DOHH2 (cell line): Measurements from ENCODE around the gene NEK10.

ENCODE experiments used
- H3F3A ChIP-seq: fragments of 200-600 bp; sonication (generic), shearing (Covaris generic); 2 replicates; pipeline ENCODE4 v1.6.0; 2016; ENCODE audit warnings: antibody characterized with exemption, mild to moderate bottlenecking; ENCODE audit not compliant: control insufficient read depth, insufficient read depth
- H3K27ac ChIP-seq: fragments of 200-600 bp; sonication (generic); 2 replicates; pipeline ENCODE4 v1.5.1; 2014; ENCODE audit warnings: low read depth, mild to moderate bottlenecking, low read length, moderate library complexity
- H3K27me3 ChIP-seq: fragments of 200-600 bp; sonication (generic); 2 replicates; pipeline ENCODE4 v1.6.1; 2014; ENCODE audit warnings: mild to moderate bottlenecking, low read length, mixed read lengths; ENCODE audit not compliant: control insufficient read depth
- H3K36me3 ChIP-seq: fragments of 200-600 bp; sonication (generic); 2 replicates; pipeline ENCODE4 v1.6.1; 2014; ENCODE audit warnings: mild to moderate bottlenecking, low read length, moderate library complexity, mixed read lengths; ENCODE audit not compliant: control insufficient read depth
- H3K4me1 ChIP-seq: fragments of 200-600 bp; sonication (generic); 2 replicates; pipeline ENCODE4 v1.6.1; 2014; ENCODE audit warnings: mild to moderate bottlenecking, low read length, mixed read lengths; ENCODE audit not compliant: control insufficient read depth
- H3K4me2 ChIP-seq: fragments of 200-600 bp; sonication (generic); 2 replicates; pipeline ENCODE4 v1.6.0; 2014; ENCODE audit warnings: mild to moderate bottlenecking, low read length, moderate library complexity
- H3K4me3 ChIP-seq: fragments of 200-600 bp; sonication (generic); 2 replicates; pipeline ENCODE4 v1.5.1; 2014; ENCODE audit warnings: mild to moderate bottlenecking, low read length, mixed read lengths
- H3K79me2 ChIP-seq: fragments of 200-600 bp; sonication (generic); 2 replicates; pipeline ENCODE4 v1.6.1; 2014; ENCODE audit warnings: mild to moderate bottlenecking, low read length, mixed read lengths; ENCODE audit not compliant: control insufficient read depth
- H3K9me2 ChIP-seq: fragments of 200-600 bp; sonication (generic); replicated peaks from 2 replicates; pipeline ENCODE4 v1.6.1; 2014; ENCODE audit warnings: mild to moderate bottlenecking, low read length, mixed read lengths; ENCODE audit not compliant: control insufficient read depth
- H3K9me3 ChIP-seq: fragments of 200-600 bp; sonication (generic); 2 replicates; pipeline ENCODE4 v1.6.1; 2014; ENCODE audit warnings: antibody characterized with exemption, low read length, mixed read lengths; ENCODE audit not compliant: control insufficient read depth, insufficient read depth
- H4K20me1 ChIP-seq: fragments of 200-600 bp; sonication (generic); 2 replicates; pipeline ENCODE4 v1.6.0; 2014; ENCODE audit warnings: low read depth, mild to moderate bottlenecking, antibody characterized with exemption, low read length, moderate library complexity; ENCODE audit not compliant: control insufficient read depth, insufficient read depth
- EZH2phosphoT487 ChIP-seq: fragments of 200-600 bp; sonication (generic); IDR thresholded peaks from 2 replicates; pipeline ENCODE4 v1.6.1; 2017; ENCODE audit warnings: borderline replicate concordance, mild to moderate bottlenecking, antibody characterized with exemption, low read length, moderate library complexity, mixed read lengths
- TF ChIP-seq, protein P1 (sequence below): fragments of 200-600 bp; sonication (generic); IDR thresholded peaks from one replicate; pipeline ENCODE4 v1.5.1; 2014; ENCODE audit warnings: antibody characterized with exemption, mild to moderate bottlenecking, low read depth, low read length; ENCODE audit not compliant: poor library complexity, severe bottlenecking

The NEK10 gene

DNA sequence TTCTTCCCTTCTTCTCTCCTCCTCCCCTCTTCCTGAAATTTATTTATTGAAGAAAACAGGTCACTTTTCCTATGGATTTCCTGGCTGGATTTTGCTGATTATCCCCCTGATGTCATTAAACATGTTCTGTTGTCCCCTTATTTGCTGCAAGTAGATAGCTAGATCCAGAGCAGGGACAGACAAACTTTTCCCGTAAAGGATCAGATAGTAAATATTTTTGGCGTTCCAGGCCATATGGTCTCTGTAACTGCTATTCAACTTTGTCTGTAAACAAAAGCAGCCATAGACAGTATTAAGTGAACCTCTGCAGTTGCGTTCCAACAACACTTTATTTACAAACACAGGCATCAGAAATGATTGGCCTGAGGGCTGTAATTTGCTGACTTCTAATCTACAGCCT is 241.3 kb downstream of the NEK10 start:
- Histone ChIP-seq H3K79me2 (no peaks in the 10 kb centered on the region), H3K4me1 (no peaks in the 10 kb centered on the region), H3K27ac (no peak overlapping the region), H4K20me1 (no peaks in the 10 kb centered on the region), H3K4me3 (no peak overlapping the region), H3K4me2 (no peak overlapping the region), H3K27me3 (peaks cover 8% of the 10 kb centered on the region), H3K36me3 (no peaks in the 10 kb centered on the region), H3F3A (no peaks in the 10 kb centered on the region), H3K9me3 (no peaks in the 10 kb centered on the region), H3K9me2 (no peaks in the 10 kb centered on the region)
- TF ChIP-seq, protein P1, sequence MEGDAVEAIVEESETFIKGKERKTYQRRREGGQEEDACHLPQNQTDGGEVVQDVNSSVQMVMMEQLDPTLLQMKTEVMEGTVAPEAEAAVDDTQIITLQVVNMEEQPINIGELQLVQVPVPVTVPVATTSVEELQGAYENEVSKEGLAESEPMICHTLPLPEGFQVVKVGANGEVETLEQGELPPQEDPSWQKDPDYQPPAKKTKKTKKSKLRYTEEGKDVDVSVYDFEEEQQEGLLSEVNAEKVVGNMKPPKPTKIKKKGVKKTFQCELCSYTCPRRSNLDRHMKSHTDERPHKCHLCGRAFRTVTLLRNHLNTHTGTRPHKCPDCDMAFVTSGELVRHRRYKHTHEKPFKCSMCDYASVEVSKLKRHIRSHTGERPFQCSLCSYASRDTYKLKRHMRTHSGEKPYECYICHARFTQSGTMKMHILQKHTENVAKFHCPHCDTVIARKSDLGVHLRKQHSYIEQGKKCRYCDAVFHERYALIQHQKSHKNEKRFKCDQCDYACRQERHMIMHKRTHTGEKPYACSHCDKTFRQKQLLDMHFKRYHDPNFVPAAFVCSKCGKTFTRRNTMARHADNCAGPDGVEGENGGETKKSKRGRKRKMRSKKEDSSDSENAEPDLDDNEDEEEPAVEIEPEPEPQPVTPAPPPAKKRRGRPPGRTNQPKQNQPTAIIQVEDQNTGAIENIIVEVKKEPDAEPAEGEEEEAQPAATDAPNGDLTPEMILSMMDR, result no peak
- TF ChIP-seq EZH2phosphoT487, result no peak

DNA sequence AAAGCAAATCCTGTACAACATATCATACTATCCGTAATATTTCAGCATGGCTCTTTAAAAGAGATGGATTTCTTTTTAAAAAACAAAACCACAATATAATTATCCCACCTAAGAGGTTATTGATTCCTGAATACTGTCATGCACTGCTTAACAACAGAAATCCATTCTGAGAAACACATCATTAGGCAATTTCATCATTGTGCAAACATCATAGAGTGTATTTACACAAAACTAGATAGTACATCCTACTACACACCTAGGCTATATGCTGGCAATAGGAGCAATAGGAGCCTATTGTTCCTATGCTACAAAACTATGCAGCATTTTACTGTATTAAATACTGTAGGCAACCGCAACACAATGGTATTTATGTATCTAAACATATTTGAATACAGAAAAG is 242.0 kb downstream of the NEK10 start:
- Histone ChIP-seq H3K4me3 (no peak overlapping the region), H3K9me3 (no peaks in the 10 kb centered on the region), H3K4me1 (no peaks in the 10 kb centered on the region), H3F3A (no peaks in the 10 kb centered on the region), H3K36me3 (no peaks in the 10 kb centered on the region), H3K79me2 (no peaks in the 10 kb centered on the region), H4K20me1 (no peaks in the 10 kb centered on the region), H3K4me2 (no peak overlapping the region), H3K9me2 (no peaks in the 10 kb centered on the region), H3K27me3 (peaks cover 8% of the 10 kb centered on the region), H3K27ac (no peak overlapping the region)
- TF ChIP-seq, protein P1, result no peak
- TF ChIP-seq EZH2phosphoT487, result no peak

DNA sequence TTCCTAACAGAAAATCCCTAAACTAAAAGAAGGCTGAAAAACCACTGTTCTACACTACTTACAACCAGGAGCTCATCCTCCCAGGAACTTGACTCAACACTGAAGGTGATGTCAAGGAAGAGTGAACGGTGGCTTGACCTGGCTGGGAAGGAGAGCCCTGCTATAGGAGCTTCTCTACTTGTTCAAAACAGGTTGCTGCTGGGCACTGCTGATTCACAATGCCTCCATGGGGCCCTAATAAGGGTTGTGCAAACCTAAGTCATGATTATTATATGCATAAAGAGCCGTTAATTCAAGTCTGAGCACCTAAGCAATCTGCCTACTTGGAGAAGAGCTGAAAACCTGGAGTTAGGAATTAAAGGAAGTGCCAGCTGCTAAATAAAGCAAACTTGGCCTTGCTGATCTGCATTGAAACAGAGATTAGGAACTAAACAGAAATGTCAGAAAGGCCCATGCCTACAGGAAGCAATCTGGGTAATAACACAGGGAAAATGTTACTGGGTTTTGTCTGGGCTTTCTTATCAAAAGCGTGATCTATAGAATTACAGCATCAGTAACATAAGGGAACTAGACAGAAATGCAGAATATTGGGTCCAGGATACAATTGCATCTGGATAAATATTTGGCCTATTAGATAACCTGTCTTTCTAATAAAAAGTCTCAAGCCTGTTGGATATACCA is 243.2 kb downstream of the NEK10 start:
- H3K9me3 ChIP-seq, result no peaks in the 10 kb centered on the region
- H3K27me3 ChIP-seq, result peaks cover 8% of the 10 kb centered on the region
- H3K27ac ChIP-seq, result no peak overlapping the region
- no peaks in the 10 kb centered on the region for H3K4me1 ChIP-seq
- H3K4me3 ChIP-seq, result no peak overlapping the region
- no peak overlapping the region for H3K4me2 ChIP-seq
- no peaks in the 10 kb centered on the region for H3K9me2 ChIP-seq
- no peaks in the 10 kb centered on the region for H3K79me2 ChIP-seq
- H3F3A ChIP-seq, result no peaks in the 10 kb centered on the region
- TF ChIP-seq EZH2phosphoT487, result no peak
- TF ChIP-seq, protein P1, result no peak
- no peaks in the 10 kb centered on the region for H3K36me3 ChIP-seq
- no peaks in the 10 kb centered on the region for H4K20me1 ChIP-seq
